OCI-LY1 (cell line): Measurements from ENCODE around the gene DOCK2.

Source experiments
- H2AFZ ChIP-seq: fragments of 200-600 bp; sonication (generic), shearing (Covaris generic); 2 replicates; pipeline ENCODE4 v1.6.0; 2014; ENCODE audit warnings: antibody characterized with exemption, mild to moderate bottlenecking, low read length
- H3F3A ChIP-seq: fragments of 200-600 bp; sonication (generic), shearing (Covaris generic); 2 replicates; pipeline ENCODE4 v1.6.0; 2014; ENCODE audit warnings: mild to moderate bottlenecking, antibody characterized with exemption, low read length, moderate library complexity; ENCODE audit not compliant: insufficient read depth
- H3K27ac ChIP-seq: fragments of 200-600 bp; sonication (generic); 2 replicates; pipeline ENCODE4 v1.5.1; 2014; ENCODE audit warnings: low read length, mixed run types, mild to moderate bottlenecking, low read depth; ENCODE audit not compliant: poor library complexity, severe bottlenecking
- H3K27me3 ChIP-seq: fragments of 200-600 bp; sonication (generic); 2 replicates; pipeline ENCODE4 v1.6.0; 2014; ENCODE audit warnings: antibody characterized with exemption, mild to moderate bottlenecking, low read length, moderate library complexity; ENCODE audit not compliant: insufficient read depth
- H3K36me3 ChIP-seq: fragments of 200-600 bp; sonication (generic); 2 replicates; pipeline ENCODE4 v1.6.1; 2014; ENCODE audit warnings: mild to moderate bottlenecking, antibody characterized with exemption, low read length, moderate library complexity, mixed read lengths; ENCODE audit not compliant: insufficient read depth
- H3K4me1 ChIP-seq: fragments of 200-600 bp; sonication (generic); 2 replicates; pipeline ENCODE4 v1.5.1; 2014; ENCODE audit warnings: mild to moderate bottlenecking, low read length, moderate library complexity; ENCODE audit not compliant: insufficient read depth, severe bottlenecking
- H3K4me2 ChIP-seq: fragments of 200-600 bp; sonication (generic), shearing (Covaris generic); 2 replicates; pipeline ENCODE4 v1.6.1; 2014; ENCODE audit warnings: low read length
- H3K4me3 ChIP-seq: fragments of 200-600 bp; sonication (generic); 2 replicates; pipeline ENCODE4 v1.5.1; 2014; ENCODE audit warnings: low read length, low read depth, mild to moderate bottlenecking, mixed read lengths; ENCODE audit not compliant: poor library complexity, severe bottlenecking
- H3K79me2 ChIP-seq: fragments of 200-600 bp; shearing (Covaris generic); 2 replicates; pipeline ENCODE4 v1.6.1; 2016; ENCODE audit warnings: mixed run types, low read length, mixed read lengths; ENCODE audit not compliant: insufficient read depth
- H3K9ac ChIP-seq: fragments of 200-600 bp; sonication (generic), shearing (Covaris generic); 2 replicates; pipeline ENCODE4 v1.6.1; 2014; ENCODE audit warnings: mild to moderate bottlenecking, low read length, mixed read lengths
- H3K9me2 ChIP-seq: fragments of 200-600 bp; sonication (generic), shearing (Covaris generic); 2 replicates; pipeline ENCODE4 v1.6.1; 2014; ENCODE audit warnings: low read depth, mild to moderate bottlenecking, low read length, mixed read lengths
- H3K9me3 ChIP-seq: fragments of 200-600 bp; shearing (Covaris generic); 2 replicates; pipeline ENCODE4 v1.6.1; 2014; ENCODE audit warnings: low read length, mixed read lengths
- H4K20me1 ChIP-seq: fragments of 200-600 bp; sonication (generic), shearing (Covaris generic); 2 replicates; pipeline ENCODE4 v1.6.0; 2016; ENCODE audit warnings: mild to moderate bottlenecking, low read length; ENCODE audit not compliant: insufficient read depth
- CTCF ChIP-seq: fragments of 200-600 bp; sonication (generic), shearing (Covaris generic); IDR thresholded peaks from 2 replicates; pipeline ENCODE4 v1.5.1; 2017; ENCODE audit warnings: mild to moderate bottlenecking, antibody characterized with exemption, low read length, moderate library complexity, mixed read lengths
- EZH2 ChIP-seq: fragments of 200-600 bp; sonication (generic), shearing (Covaris generic); IDR thresholded peaks from 2 replicates; pipeline ENCODE4 v1.8.0; 2017; ENCODE audit warnings: borderline replicate concordance, mixed run types, mild to moderate bottlenecking, antibody characterized with exemption, low read length, moderate library complexity, mixed read lengths

DOCK2 gene

GRCh38 chr5:169988947-169989346, 351.9 kb downstream of the DOCK2 start:
- Histone ChIP-seq H3K4me2 (no peak overlapping the region), H3K4me1 (no peaks in the 10 kb centered on the region), H3K9me3 (no peaks in the 10 kb centered on the region), H2AFZ (no peak overlapping the region), H3K36me3 (peaks cover 60% of the 10 kb centered on the region; the same call in 1 of the 2 replicates), H3K9ac (no peak overlapping the region), H3K27ac (no peak overlapping the region), H3K79me2 (no peaks in the 10 kb centered on the region), H3K4me3 (no peak overlapping the region), H3K9me2 (no peaks in the 10 kb centered on the region), H3F3A (no peaks in the 10 kb centered on the region), H4K20me1 (no peaks in the 10 kb centered on the region), H3K27me3 (no peaks in the 10 kb centered on the region)
- TF ChIP-seq CTCF (no peak), EZH2 (no peak)

DNA sequence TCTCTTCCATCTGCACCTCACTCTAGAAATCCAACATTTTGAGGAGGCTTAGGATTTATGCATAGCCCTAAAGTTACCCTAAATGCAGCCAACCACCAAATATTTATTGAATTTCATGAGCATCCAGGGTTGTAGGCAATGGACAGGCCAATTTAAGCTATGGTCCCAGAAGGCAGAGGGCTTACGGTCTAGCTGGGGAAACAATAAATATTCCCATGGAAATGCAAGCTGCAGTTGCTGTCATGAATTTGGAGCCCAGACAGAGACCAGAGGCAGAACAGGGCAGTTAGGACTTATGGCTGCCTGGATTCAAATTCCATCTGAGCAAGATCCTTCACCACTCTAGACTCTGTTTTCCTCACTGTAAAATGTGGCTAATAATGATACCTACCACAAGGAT, 352.3 kb downstream of the DOCK2 start:
- H3K9me2 ChIP-seq = no peaks in the 10 kb centered on the region
- H2AFZ ChIP-seq = no peak overlapping the region
- no peaks in the 10 kb centered on the region for H4K20me1 ChIP-seq
- TF ChIP-seq EZH2 = no peak
- TF ChIP-seq CTCF = no peak
- no peak overlapping the region for H3K4me2 ChIP-seq
- H3K4me1 ChIP-seq = no peaks in the 10 kb centered on the region
- H3F3A ChIP-seq = no peaks in the 10 kb centered on the region
- no peak overlapping the region for H3K27ac ChIP-seq
- no peaks in the 10 kb centered on the region for H3K79me2 ChIP-seq
- H3K9ac ChIP-seq = no peak overlapping the region
- peaks cover 56% of the 10 kb centered on the region; the same call in 1 of the 2 replicates for H3K36me3 ChIP-seq
- no peaks in the 10 kb centered on the region for H3K27me3 ChIP-seq
- no peaks in the 10 kb centered on the region for H3K9me3 ChIP-seq
- no peak overlapping the region for H3K4me3 ChIP-seq

DNA sequence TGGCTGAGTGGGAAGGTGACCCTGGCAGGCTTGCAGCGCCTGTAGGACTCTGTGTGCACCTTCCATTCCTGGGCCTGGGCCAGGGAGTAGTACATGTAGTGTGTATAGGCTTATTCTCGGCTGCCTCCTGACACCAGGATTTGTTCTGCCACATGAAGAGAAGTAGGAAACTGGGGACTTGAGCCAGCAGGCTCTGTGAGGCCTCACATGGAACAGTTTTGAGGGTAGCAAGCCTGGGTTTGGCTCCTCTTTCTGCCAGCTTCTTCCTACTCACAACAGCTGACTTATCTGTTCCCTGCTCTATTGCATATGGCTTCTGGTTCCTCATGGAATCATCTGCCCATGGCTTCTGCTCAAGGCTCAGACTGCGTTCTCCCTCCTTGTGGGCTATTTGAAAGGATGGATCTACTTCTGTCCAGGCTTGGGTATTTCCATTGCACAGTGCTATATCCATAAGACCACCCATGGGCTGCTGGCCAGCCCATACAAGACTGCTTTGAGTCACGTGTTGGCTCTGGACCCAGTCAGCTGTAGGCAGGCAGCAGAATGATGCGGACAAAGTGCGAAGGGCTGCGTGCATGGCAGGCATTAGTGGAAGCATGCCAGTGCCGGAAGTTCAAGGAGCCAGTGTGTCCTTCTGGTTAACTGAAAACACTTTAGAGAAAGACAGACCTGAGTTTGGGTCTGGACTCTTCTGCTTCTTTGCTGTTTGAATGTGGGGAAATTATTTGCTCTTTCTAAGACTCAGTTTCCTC, 354.2 kb downstream of the DOCK2 start:
- no peaks in the 10 kb centered on the region for H4K20me1 ChIP-seq
- peaks cover 62% of the 10 kb centered on the region for H3K36me3 ChIP-seq
- H2AFZ ChIP-seq = no peak overlapping the region
- no peaks in the 10 kb centered on the region for H3K4me1 ChIP-seq
- TF ChIP-seq EZH2 (no peak), CTCF (no peak)
- H3F3A ChIP-seq = no peaks in the 10 kb centered on the region
- no peaks in the 10 kb centered on the region for H3K27me3 ChIP-seq
- H3K9ac ChIP-seq = no peak overlapping the region
- no peaks in the 10 kb centered on the region for H3K9me3 ChIP-seq
- no peaks in the 10 kb centered on the region for H3K79me2 ChIP-seq
- no peak overlapping the region for H3K27ac ChIP-seq
- H3K4me2 ChIP-seq = no peak overlapping the region
- no peak overlapping the region for H3K4me3 ChIP-seq
- H3K9me2 ChIP-seq = no peaks in the 10 kb centered on the region
